PC-3 (cell line): Measurements from ENCODE around the gene DNAH7. TPM values are rescaled to one million over a fixed set of nuclear protein-coding genes. Genes with fewer than 3 reads are reported as not detected.

Experiments
- ATAC-seq: fragments of 200-7000 bp; cut with Tn5 transposase; 2 replicates; pipeline ENCODE4 v1.9.1; 2020; ENCODE audit warnings: mild to moderate bottlenecking, moderate library complexity
- BruUV-seq: library from RNA; stranded (reverse); fragments of 400-500 nt; replicated peaks from 2 replicates; lab custom pipeline; 2021; lab: Mats Ljungman, UMichigan
- CTCF ChIA-PET: fragments of 300-600 bp; sonication (Branson Sonifier 250); formaldehyde crosslinking; loops from one replicate; lab custom pipeline; 2022; ENCODE audit warnings: antibody characterized with exemption; lab: Charles Lee
- POLR2A ChIA-PET: fragments of 300-600 bp; sonication (Branson Sonifier 250); formaldehyde crosslinking; loops from one replicate; lab custom pipeline; 2022; ENCODE audit warnings: antibody characterized with exemption; ENCODE audit not compliant: unreplicated experiment; lab: Charles Lee
- DNase-seq: peaks from one replicate; pipeline ENCODE4 v3.0.0-alpha.2; 2015
- H2AFZ ChIP-seq: fragments of 300-600 bp; sonication (generic); 2 replicates; pipeline ENCODE4 v1.6.0; 2016; ENCODE audit warnings: antibody characterized with exemption, low read length
- H3F3A ChIP-seq: fragments of 300-600 bp; sonication (generic); one replicate; pipeline ENCODE4 v1.6.0; 2017; ENCODE audit warnings: antibody characterized with exemption, low read length, control low read depth, mild to moderate bottlenecking; ENCODE audit not compliant: unreplicated experiment
- H3K27ac ChIP-seq: fragments of 300-600 bp; sonication (generic); 2 replicates; pipeline ENCODE4 v1.5.1; 2016; ENCODE audit warnings: mild to moderate bottlenecking, low read length
- H3K27me3 ChIP-seq: fragments of 300-600 bp; sonication (generic); 2 replicates; pipeline ENCODE4 v1.6.1; 2016; ENCODE audit warnings: low read length, mixed read lengths
- H3K36me3 ChIP-seq: fragments of 300-600 bp; sonication (generic); 2 replicates; pipeline ENCODE4 v1.6.1; 2016; ENCODE audit warnings: low read depth, mixed run types, low read length, mixed read lengths
- H3K4me1 ChIP-seq: fragments of 300-600 bp; sonication (generic); 2 replicates; pipeline ENCODE4 v1.5.1; 2016; ENCODE audit warnings: low read length; ENCODE audit not compliant: insufficient read depth
- H3K4me2 ChIP-seq: fragments of 300-600 bp; sonication (generic); 2 replicates; pipeline ENCODE4 v1.6.0; 2016; ENCODE audit warnings: low read length
- H3K4me3 ChIP-seq: fragments of 300-600 bp; sonication (generic); 2 replicates; pipeline ENCODE4 v1.5.1; 2016; ENCODE audit warnings: mild to moderate bottlenecking, low read length, mixed read lengths
- H3K79me2 ChIP-seq: fragments of 300-600 bp; sonication (generic); 2 replicates; pipeline ENCODE4 v1.6.1; 2017; ENCODE audit warnings: low read length, mixed read lengths
- H3K9ac ChIP-seq: fragments of 300-600 bp; sonication (generic); 2 replicates; pipeline ENCODE4 v1.6.0; 2016; ENCODE audit warnings: mild to moderate bottlenecking, low read length
- H3K9me2 ChIP-seq: fragments of 300-600 bp; sonication (generic); replicated peaks from 2 replicates; pipeline ENCODE4 v1.6.1; 2016; ENCODE audit warnings: mixed run types, low read length, mixed read lengths
- H3K9me3 ChIP-seq: fragments of 300-600 bp; sonication (generic); 2 replicates; pipeline ENCODE4 v1.6.1; 2016; ENCODE audit warnings: low read length, mixed read lengths
- H4K20me1 ChIP-seq: fragments of 300-600 bp; sonication (generic); 2 replicates; pipeline ENCODE4 v1.6.1; 2016; ENCODE audit warnings: low read length, mixed read lengths
- CTCF ChIP-seq: fragments of 300-600 bp; sonication (generic); conservative IDR thresholded peaks from 2 replicates; pipeline ENCODE4 v1.5.1; 2017; ENCODE audit warnings: antibody characterized with exemption, low read depth, mild to moderate bottlenecking, low read length
- EZH2 ChIP-seq: fragments of 300-600 bp; sonication (generic); IDR thresholded peaks from one replicate; pipeline ENCODE4 v1.6.1; 2017; ENCODE audit warnings: antibody characterized with exemption, mild to moderate bottlenecking, low read length; ENCODE audit not compliant: unreplicated experiment
- EZH2phosphoT487 ChIP-seq: fragments of 300-600 bp; sonication (generic); IDR thresholded peaks from 2 replicates; pipeline ENCODE4 v1.6.1; 2018; ENCODE audit warnings: mild to moderate bottlenecking, antibody characterized with exemption, low read length, borderline replicate concordance
- intact Hi-C: fragments of 100-400 bp; cut with micrococcal nuclease; formaldehyde crosslinking; loops from 2 replicates; pipeline ENCODE4 v1.9.0; 2023
- total RNA-seq: library from RNA; depleted of rRNA; stranded (reverse); fragments of >200 nt; gene quantifications from 2 replicates; pipeline ENCODE4 v1.2.3, GENCODE V29; 2014

DNAH7 gene
- total RNA-seq, 1 experiment from 2014 or later, result 1.9 TPM

GRCh38 chr2:195813421-195813820 lies 255.2 kb downstream of the DNAH7 start:
- ChIA-PET POLR2A (no interaction called here), CTCF (no interaction called here)
- TF ChIP-seq EZH2 (no peak), CTCF (no peak), EZH2phosphoT487 (no peak)
- Histone ChIP-seq H3K36me3 (no peaks in the 10 kb centered on the region), H3K9me3 (no peaks in the 10 kb centered on the region), H3K9ac (no peak overlapping the region), H3K4me3 (no peak overlapping the region), H3K9me2 (no peaks in the 10 kb centered on the region), H3K4me2 (no peak overlapping the region), H3K27ac (no peak overlapping the region), H3K79me2 (no peaks in the 10 kb centered on the region), H3F3A (no peaks in the 10 kb centered on the region), H3K27me3 (no peaks in the 10 kb centered on the region), H2AFZ (no peak overlapping the region), H3K4me1 (peaks cover 10% of the 10 kb centered on the region), H4K20me1 (no peaks in the 10 kb centered on the region)
- no peak for ATAC-seq
- intact Hi-C loops, result no loop called here
- no peak for DNase-seq
- no TSS peak for BruUV-seq

- H3K9me3 ChIP-seq, result no peaks in the 10 kb centered on the region
- TF ChIP-seq EZH2 (no peak), CTCF (no peak), EZH2phosphoT487 (no peak)
- DNase-seq, result no peak
- no peaks in the 10 kb centered on the region for H3K4me1 ChIP-seq
- intact Hi-C loops, result no loop called here
- ChIA-PET POLR2A (no interaction called here), CTCF (no interaction called here)
- H3K79me2 ChIP-seq, result no peaks in the 10 kb centered on the region
- no peak overlapping the region for H3K27ac ChIP-seq
- no peak overlapping the region for H2AFZ ChIP-seq
- H3K36me3 ChIP-seq, result no peaks in the 10 kb centered on the region
- H3K9ac ChIP-seq, result no peak overlapping the region
- no peaks in the 10 kb centered on the region for H3F3A ChIP-seq
- H3K9me2 ChIP-seq, result no peaks in the 10 kb centered on the region
- no peak for ATAC-seq
- H3K27me3 ChIP-seq, result no peaks in the 10 kb centered on the region
- H4K20me1 ChIP-seq, result no peaks in the 10 kb centered on the region
- BruUV-seq, result no TSS peak
- H3K4me3 ChIP-seq, result no peak overlapping the region
- H3K4me2 ChIP-seq, result no peak overlapping the region
These were observed 258.1 kb downstream of the DNAH7 start for GRCh38 chr2:195810340-195811098.

DNA sequence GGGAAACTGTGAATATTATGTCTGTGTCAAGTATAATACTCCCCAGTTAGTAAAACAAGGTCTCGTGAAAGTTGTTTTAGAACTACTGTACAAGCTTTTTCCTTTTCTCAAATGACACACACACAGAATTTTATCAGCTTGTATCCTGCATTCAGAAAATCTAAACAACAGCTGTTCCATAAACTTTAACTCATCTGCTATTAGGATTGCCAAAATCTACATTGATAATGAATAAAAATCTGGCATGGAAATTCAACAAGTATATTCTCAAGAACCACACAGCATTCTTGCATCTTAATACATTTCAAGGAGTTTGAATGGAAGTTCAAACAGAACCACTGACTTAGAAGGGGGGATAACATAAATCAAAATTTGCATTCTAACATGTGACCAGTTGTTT lies 260.4 kb downstream of the DNAH7 start:
- Histone ChIP-seq H3K9me3 (no peaks in the 10 kb centered on the region), H3F3A (no peaks in the 10 kb centered on the region), H3K27me3 (no peaks in the 10 kb centered on the region), H3K36me3 (no peaks in the 10 kb centered on the region), H4K20me1 (no peaks in the 10 kb centered on the region), H3K9ac (no peak overlapping the region), H3K4me2 (no peak overlapping the region), H3K27ac (no peak overlapping the region), H2AFZ (no peak overlapping the region), H3K4me1 (no peaks in the 10 kb centered on the region), H3K9me2 (no peaks in the 10 kb centered on the region), H3K79me2 (no peaks in the 10 kb centered on the region), H3K4me3 (no peak overlapping the region)
- POLR2A ChIA-PET, result no interaction called here
- ATAC-seq, result no peak
- CTCF ChIA-PET, result no interaction called here
- no peak for TF ChIP-seq EZH2phosphoT487
- TF ChIP-seq EZH2, result no peak
- TF ChIP-seq CTCF, result no peak
- intact Hi-C loops, result no loop called here
- no TSS peak for BruUV-seq
- DNase-seq, result no peak
